Measurements from ENCODE around the gene MACROD2.

GRCh38 chr20:15919118-15919517 lies 1923.8 kb downstream of the MACROD2 start:
- TF ChIP-seq POLR2AphosphoS5 (IDR thresholded peaks at IDR 0.05), result no peak
- no peak for TF ChIP-seq CTCF (IDR thresholded peaks at IDR 0.05)
